HUDEP-2 (cell line): Measurements from ENCODE around the gene DCST2.
"Not testable (repeated sequence)": the region's sequence is repeated elsewhere in the genome, so short reads cannot be mapped to it uniquely, and the experiment has no call there.

Source experiments
- DNase-seq, 76 experiments: peaks; one replicate each; lab custom pipeline; 2025; ENCODE audit not compliant: unreplicated experiment in 76 of 76; lab: John Stamatoyannopoulos, UW

DCST2 gene

DNA sequence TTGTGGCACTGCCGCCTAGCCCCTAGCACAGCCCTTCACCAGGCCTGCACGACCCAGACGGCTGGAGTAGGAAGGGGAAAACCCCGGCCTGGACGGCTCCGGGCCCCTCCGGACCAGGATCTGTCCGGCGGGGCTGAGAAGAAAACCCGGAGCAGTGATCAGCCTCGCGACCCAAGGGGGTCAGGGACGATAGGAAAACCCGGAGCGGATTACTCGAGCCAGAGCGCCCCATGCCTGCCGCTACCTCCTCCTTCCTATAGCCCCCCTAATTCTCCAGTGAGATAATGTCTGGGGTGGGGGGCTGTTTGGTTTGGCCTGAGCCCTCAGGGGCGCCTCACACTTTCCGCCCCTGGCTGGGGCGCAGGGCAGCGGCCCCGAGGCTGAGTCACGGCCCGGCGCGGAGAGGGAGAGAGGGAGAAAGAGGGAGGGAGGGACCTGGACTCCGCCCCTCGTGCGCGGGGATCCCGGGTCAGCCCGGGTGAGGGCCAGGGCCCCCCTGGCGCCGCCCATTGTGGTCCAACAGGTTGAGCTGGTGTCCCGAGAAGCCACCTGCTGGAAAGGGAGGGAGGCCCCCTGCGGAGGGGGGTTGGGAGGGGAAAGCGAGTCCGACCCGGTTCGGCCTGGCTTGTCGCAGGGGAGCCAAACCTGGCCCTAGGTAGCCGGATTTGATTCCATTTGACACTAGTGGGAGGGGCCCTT, 32.7 kb downstream of the DCST2 start:
- peak in 73 of 76 experiments; percentile 22 to 90 (median 74) for DNase-seq

DNA sequence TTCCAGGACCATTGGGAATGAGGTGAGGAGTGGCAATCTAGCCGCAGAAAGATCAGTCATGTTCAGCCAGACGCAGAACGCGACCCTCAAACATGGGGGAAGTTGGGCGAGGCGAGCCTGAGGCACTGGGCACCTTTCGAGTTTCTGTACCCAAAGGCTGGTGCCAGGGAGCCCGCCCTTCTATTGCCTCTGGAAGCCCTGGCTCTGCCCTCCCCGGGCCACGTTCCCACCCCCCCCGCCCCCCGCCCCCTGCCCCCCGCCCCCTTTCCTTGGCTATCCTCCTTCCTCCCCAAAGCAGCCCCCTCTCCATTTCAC, 33.2 kb downstream of the DCST2 start:
- peak in 21 of 76 experiments; percentile 31 to 62 (median 52) for DNase-seq

DNA sequence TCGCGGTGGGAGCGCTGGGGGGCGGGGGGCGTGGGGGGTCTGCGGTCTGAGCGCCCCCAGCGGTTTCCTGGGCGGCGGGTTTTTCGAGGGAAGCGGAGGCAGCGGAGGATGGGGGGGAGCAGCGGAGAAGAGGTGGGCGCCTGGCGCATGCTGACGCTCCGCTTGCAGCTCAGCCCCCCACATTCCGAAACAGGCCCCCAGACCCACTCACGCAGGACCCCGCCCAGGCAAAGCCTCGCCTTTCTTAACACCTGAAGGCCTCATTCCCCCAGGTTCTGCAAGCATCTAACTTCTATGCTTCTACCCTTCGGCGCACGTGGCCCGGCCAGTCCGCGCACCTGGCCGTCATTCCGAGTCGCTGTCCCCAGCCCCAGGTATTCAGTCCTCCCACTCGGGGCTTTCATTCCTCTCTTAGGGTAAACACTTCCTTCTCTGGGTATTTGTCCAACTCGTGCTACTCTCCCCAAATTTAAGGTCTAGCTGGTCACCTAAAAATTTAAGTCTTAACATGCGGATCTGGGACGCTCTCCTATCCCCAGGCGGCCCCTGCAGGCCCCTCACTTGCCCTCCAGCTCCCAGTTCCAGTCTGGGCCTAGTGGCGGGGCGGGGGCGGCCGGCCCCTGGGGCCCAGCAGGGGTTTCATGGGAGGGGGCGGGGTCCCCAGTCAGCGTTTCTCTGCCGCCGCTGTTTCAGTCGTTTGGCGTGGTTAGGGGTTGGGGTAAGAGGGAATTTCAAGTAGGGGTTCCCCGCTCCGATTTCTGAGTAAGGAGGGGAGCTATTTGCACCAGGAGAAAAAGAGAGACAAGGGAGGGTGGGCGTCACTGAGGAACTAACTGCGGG, 33.8 kb downstream of the DCST2 start:
- DNase-seq, result peak in 25 of 76 experiments; percentile 20 to 61 (median 44)

DNA sequence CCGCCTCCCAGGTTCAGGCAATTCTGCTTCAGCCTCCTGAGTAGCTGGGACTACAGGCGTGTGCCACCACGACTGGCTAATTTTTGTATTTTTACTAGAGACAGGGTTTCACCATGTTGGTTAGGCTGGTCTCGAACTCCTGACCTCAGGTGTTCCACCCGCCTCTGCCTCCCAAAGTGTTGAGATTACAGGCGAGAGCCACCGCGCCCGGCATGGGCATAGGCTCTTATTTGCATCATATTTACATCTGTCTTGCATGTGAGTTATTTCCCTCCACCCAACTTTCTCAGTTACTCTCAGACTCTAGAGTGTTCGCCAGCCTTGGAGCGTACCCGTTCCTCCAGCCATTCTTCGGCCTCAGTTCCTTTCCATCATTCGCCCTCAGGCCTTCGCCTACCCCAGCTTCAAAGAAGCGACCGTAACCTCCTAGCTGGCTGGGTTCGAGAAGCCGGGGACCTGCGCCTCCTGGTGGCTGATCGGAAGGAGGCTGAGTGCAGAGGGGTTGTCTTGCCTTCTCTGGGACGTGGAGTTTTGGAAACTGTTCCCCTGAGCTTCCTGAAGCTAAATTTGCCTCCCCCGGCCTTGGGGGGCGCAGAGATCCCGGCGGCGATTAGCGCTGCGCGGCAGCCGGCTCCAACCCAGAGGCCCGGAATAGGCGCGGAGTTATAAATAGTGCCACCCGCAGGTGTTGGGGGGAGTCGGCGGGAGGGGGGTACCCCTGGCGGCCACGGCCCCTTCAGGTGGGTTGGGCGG, 34.6 kb downstream of the DCST2 start:
- DNase-seq, result peak in 68 of 76 experiments; percentile 34 to 82 (median 67)

DNA sequence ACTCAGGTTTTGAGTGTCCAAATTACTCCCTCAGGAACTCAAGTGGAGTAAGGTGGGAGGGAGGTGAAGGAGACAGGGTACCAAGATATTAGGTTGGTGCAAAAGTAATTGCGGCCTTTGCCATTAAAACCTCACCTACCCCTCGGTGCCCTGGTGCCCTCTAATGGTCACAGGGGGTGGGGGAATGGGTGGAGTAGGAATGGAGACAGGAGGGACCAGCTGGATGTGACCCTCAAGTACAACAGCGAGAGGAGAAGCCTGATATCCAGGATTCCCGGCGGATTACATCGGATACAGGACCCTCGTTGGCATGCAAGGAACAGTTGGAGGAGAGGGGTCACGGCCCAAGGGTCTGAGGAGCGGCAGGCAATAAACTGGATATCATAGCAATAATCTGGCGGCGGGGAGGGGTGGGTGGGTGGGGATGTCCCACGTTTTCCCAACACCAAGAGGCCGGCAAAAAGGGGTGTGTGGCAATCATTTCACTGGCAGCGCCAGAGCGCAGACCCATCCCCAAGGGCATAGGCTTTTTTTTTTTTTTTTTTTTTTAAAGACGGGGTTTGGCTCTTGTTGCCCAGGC, 35.3 kb downstream of the DCST2 start:
- peak in 3 of 76 experiments; percentile 9 to 12 (median 12) for DNase-seq

DNA sequence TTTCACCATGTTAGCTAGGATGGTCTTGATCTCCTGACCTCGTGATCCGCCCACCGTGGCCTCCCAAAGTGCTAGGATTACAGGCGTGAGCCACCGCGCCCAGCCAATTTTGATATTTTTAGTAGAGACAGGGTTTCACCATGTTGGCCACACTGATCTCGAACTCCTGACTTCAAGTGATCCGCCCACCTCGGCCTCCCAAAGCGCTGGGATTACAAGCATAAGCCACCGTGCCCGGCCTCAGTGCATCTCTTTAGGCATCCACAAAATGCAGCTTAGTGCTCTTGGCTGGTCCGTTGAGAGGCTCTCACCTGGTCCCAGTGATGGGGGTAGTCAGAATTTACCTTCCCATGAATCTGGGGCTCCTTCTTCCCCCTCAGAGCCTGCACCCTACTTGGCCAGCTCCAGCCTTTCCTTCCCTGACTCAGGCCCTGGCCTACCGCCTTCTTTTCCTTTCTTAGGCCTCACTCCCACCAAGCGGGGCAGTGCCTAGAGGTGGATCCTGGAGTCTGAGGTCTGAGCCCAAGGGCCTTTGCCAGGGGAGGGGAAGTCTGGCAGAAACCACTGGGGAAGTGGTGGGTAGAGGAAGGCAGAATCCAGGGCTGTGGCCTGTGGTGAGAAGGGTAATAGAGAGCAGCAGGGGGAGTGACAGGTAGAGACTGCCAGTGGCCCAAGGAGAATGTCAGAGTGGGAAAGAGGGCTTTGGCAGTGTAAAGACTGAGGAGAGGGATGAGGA, 36.4 kb downstream of the DCST2 start:
- DNase-seq, result no peak

DNA sequence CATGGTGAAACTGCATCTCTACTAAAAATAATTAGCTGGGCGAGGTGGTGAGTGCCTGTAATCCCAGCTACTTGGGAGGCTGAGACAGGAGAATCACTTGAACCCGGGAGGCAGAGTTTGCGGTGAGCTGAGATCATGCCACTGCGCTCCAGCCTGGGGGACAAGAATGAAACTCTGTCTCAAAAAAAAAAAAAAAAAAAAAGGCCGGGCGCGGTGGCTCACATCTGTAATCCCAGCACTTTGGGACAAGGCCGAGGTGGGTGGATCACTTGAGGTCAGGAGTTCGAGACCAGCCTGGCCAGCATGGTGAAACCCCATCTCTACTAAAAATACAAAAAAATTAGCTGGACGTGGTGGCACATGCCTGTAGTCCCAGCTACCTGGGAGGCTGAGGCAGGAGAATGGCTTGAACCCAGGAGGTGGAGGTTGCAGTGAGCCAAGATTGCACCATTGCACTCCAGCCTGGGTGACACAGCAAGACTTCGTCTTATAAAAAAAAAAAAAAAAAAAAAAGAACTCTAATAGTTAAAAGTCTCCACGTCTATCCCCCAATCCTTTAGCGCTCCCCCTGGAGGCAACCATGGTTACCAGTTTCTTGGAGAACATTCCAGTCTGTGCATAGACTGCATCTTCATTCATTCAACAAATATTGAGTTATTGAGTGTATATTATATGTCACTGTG, 38.1 kb downstream of the DCST2 start:
- DNase-seq, result peak in 22 of 76 experiments; percentile 13 to 50 (median 28)

DNA sequence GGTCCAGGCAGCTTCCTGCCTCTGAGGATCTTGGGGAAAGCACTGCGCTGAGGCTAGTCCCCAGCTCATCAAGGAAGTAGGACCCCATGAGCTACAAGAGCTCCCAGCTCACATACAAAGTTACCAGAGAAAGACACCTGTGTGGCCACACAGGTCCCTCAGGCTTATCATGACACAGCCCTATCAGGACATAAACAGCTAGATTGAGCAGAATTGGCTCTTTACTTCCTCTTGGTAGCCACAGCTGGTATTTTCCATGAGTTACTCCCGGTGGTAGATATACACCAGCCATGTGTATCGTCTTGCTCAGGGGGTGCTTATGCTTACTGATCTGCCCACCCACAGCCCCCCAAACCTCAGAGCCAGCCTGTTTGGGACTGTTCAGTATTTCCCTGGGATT, 39.0 kb downstream of the DCST2 start:
- peak in 2 of 76 experiments; percentile 12 to 16 for DNase-seq

DNA sequence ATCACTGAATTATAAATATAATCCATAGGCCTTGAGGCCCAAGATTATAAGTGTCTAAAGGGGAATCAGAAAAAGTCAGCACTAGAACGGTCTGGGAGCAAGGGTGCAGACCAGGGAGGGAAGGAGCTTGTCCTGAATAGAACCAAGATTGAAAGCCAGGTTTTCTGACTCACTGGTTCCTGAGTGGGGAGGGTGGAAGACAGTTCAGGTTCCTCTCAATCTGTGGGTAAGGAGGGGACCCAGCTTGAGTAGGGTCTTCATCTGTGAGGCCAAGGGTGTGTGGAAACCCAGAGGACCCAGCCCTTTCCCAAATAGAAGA, 39.4 kb downstream of the DCST2 start:
- DNase-seq, result no peak

DNA sequence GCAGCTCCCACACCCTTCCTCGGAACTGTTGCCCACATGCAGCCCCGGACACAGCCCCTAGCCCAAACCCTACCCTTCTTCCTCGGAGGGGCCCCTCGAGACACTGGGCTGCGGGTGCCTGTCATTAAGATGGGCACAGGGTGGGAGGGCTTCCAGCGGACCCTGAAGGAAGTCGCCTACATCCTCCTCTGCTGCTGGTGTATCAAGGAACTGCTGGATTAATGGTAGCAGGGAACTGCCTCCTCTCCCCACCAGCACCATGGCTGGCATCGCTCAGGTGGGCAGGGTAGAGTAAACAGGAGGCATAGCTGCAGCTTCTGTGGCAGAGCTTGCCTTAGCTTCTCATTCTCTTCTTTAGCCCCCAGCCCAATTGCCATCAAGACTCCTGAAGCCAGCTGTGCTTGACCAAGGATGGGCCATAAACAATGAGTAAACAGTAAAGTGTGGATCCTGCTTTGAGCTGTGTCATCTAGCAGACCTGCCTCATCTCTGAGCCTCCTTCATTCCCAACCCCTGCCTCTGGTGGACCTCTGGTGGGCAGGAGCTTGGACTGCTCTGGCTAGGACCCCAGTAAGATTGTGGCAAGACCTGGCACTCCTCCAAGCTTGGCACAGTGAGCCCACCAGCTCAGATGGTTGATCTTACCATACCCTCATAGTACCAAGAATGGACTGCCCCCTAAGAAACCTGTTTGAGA, 39.9 kb downstream of the DCST2 start, which contains the start of gene LENEP:
TSS of gene LENEP (plus strand) at position 15 of the 697 bp plus-strand sequence. CDS start at position 37, 22 bp downstream.
- DNase-seq, result peak in 1 of 76 experiments; percentile 41

DNA sequence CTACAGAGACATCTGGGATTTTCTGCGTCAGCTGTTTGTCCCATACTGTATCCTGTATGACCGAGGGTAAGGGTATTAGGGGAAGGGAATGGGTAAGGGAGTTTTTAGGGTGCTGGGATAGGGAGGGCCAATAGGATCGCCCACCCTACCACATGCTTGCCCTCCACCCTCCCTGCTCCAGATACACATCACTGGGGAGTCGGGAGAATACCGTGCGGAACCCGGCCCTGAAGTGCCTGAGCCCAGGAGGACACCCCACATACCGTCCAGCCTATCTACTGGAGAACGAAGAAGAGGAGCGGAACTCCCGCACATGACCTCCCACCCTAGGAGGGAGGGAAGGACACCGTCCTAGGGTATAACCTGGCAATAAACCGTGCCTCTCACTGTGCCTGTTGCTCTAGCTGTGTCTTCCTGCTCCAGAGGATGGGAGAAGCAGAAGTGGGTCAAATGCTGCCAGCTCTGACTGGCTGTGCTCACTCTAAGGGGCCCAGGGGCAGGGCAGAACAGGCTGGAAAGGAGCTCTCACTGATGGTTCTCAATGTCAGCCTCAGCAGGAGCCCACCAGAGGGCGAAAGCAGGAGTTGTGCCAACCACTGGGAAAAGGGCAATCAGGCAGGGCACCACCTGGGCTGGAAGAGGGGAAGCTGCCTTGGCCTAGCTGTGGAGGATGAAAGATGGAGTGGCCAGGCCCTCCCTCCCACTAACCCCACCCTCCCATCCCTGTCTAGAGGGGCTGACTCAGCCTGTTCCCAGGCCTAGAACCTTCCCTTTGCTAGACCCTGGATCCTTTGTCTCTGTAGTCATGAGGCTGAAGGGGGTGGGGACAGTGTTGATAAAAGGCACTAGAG, 40.6 kb downstream of the DCST2 start:
- DNase-seq, result peak in 46 of 76 experiments; percentile 19 to 76 (median 44)

DNA sequence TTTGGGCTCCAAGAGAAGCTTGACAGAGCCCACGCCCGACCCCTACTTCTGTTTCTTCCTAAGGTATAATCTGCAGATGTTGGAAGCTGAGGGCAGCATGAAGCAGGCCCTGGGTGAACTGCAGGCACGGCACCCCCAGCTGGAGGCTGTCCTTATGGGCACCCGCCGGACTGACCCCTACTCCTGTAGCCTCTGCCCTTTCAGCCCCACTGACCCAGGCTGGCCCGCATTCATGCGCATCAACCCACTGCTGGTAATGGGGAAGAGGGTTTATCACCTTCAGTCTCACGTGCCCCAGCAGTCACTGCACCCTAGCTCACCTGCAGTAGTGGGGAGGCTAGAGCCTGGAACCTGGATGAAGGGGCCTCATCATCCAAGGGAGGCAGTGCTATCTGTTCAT, 43.3 kb downstream of the DCST2 start:
- no peak for DNase-seq

DNA sequence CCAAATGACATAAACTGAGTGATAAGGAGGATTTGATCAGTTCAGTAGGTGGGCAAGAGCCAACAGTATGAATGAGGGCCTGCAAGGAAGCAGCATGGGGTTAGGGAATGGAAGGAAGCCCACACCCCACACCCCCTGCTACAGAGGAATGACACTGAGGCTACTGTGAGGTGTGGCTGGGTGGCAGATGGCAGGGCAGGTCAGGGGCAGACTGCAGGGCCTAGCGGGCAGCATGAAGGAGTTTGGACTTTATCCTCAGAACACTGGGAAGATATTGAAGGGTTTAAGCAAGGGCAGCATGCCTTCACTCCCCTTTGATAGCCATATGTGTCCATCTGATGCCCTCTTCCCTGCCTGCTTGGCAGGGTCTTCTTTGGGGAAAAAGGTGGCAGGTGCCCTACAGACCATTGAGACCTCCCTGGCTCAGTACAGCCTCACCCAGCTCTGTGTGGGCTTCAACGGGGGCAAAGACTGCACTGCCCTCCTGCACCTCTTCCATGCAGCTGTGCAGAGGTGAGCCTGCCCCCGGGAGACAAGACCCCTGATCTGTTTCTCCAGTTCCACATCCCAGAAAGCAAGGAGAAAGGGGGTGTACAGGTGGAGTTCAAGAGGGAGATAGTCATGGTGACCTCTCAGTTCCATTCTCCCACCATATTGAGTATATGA, 44.3 kb downstream of the DCST2 start:
- no peak for DNase-seq

DNA sequence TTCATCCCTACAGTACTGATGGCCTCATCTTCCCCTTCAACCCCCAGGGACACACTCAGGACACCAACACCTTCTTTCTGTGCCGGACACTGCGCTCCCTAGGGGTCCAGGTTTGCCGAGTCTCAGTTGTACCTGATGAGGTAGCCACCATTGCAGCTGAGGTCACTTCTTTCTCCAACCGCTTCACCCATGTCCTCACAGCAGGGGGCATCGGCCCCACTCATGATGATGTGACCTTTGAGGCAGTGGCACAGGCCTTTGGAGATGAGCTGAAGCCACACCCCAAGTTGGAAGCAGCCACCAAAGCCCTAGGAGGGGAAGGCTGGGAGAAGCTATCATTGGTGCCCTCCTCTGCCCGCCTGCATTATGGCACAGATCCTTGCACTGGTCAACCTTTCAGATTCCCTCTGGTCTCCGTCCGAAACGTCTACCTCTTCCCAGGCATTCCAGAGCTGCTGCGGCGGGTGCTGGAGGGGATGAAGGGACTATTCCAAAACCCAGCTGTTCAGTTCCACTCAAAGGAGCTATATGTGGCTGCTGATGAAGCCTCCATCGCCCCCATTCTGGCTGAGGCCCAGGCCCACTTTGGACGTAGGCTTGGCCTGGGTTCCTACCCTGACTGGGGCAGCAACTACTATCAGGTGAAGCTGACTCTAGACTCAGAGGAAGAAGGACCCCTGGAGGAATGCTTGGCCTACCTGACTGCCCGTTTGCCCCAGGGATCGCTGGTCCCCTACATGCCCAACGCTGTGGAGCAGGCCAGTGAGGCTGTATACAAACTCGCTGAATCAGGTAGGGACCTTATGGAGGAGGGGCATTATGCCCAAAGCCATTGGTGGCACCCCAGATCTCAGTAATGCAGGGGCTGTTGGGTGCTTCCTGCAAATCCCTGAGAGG, 45.3 kb downstream of the DCST2 start:
- peak in 17 of 76 experiments; percentile 12 to 41 (median 25) for DNase-seq

DNA sequence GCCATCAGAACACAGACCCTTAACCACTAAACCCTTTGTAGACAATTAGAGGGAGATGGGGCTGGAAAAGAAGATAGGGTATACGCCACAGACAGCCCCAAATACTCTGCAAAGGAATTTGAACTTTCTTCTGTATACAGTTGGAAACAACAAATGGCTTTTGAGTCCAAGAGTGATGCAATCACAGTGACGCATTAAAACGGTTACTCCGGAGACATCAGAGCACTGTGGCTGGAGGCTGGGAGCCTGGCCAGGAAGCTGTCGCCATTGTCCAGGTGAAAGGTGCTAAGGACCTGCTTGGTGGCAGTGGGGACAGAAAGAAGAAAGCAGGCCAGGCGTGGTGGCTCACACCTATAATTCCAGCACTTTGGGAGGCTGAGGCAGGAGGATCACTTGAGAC, 46.3 kb downstream of the DCST2 start:
- no peak for DNase-seq

DNA sequence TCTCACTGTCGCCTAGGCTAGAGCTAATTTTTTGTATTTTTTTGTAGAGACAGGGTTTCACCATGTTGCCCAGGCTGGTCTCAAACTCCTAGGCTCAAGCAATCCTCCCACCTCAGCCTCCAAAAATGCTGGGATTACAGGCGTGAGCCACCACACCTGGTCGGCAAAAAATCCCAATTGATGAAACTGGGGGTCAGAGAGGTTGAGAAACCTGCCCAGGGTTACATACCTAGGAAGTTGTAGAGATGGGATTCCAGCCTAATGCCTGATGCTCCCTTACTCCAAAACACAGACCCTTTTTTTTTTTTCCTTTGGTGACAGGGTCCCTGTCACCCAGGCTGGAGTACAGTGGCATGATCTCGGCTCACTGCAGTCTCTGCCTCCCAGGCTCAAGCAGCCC, 46.8 kb downstream of the DCST2 start:
- DNase-seq, result not testable (repeated sequence)
